CD4-positive, alpha-beta T cell treated with Interleukin-12 subunit alpha and Interleukin-12 subunit beta, for 1 hour (primary cell): ENCODE data around the gene SPEF2.

Source experiments
- DNase-seq: peaks from one replicate; pipeline ENCODE4 v3.0.0-alpha.2; 2020

Gene SPEF2, protein sequence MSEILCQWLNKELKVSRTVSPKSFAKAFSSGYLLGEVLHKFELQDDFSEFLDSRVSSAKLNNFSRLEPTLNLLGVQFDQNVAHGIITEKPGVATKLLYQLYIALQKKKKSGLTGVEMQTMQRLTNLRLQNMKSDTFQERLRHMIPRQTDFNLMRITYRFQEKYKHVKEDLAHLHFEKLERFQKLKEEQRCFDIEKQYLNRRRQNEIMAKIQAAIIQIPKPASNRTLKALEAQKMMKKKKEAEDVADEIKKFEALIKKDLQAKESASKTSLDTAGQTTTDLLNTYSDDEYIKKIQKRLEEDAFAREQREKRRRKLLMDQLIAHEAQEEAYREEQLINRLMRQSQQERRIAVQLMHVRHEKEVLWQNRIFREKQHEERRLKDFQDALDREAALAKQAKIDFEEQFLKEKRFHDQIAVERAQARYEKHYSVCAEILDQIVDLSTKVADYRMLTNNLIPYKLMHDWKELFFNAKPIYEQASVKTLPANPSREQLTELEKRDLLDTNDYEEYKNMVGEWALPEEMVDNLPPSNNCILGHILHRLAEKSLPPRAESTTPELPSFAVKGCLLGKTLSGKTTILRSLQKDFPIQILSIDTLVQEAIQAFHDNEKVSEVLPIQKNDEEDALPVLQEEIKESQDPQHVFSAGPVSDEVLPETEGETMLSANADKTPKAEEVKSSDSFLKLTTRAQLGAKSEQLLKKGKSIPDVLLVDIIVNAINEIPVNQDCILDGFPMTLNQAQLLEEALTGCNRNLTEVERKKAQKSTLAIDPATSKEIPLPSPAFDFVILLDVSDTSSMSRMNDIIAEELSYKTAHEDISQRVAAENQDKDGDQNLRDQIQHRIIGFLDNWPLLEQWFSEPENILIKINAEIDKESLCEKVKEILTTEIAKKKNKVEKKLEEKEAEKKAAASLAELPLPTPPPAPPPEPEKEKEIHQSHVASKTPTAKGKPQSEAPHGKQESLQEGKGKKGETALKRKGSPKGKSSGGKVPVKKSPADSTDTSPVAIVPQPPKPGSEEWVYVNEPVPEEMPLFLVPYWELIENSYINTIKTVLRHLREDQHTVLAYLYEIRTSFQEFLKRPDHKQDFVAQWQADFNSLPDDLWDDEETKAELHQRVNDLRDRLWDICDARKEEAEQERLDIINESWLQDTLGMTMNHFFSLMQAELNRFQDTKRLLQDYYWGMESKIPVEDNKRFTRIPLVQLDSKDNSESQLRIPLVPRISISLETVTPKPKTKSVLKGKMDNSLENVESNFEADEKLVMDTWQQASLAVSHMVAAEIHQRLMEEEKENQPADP (N-terminal part only)

DNA sequence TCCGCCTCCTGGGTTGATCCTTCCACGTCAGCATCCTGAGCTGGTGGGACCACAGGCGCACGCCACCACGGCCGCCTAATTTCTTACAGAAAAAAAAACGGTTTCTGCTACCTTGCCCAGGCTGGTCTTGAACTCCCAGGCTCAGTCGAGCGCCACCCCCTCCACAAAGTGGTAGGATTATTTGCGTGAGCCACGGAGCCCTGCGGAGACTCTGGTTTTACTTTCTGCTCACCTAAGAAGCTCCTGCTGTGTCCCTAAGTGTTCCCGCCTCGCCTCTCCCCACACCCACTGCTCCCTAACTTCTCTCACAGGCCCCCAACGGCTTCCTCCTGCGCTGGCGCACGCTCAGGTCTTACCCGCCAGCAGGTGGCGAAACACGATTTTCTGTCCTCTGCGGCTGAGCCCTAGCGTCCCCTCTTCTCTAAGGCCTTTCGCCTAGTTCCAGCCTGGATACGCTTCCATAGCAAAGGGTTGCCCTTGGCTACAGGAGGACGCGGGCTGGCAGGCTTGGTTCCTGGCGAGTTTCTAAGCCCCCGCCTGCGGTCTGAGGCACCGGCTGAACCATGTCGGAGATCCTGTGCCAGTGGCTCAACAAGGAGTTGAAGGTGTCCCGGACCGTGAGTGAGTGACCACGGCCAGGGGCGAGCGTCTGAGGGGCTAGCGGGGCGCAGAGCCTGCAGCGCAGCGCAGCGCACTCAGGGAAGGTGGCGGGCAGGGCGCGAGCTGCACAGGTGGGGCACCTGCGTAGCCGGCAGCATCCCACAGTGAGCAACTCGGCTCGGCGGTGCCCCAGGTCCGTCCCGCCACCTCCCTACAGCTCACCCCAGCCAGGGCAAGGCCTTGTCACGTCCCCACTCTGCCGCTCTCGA is at the start of gene SPEF2:
Gene SPEF2 (plus strand): TSS at position 429 of the 869 bp plus-strand sequence. CDS start 135 bp downstream, at position 564.
- DNase-seq: peak; percentile 82

DNA sequence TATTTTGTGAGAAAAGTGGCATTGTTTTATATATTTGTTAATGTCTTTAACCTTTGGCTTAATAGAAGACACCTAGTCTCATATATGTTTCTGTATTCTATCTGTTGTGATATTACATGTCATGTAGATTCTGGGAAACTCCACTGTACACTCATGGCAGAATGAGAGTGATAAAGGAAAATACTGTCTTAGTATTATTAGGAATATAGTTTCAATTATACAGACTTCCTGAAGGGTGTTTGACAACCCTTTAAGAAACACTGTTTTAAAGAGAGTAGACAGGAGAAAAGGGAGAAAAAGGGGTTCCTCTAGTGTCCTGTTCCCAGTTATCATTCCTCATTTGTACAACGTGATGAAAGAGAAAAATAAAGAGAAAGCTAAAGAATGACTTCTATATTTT is 42.1 kb upstream of the SPEF2 start:
- DNase-seq: no peak

DNA sequence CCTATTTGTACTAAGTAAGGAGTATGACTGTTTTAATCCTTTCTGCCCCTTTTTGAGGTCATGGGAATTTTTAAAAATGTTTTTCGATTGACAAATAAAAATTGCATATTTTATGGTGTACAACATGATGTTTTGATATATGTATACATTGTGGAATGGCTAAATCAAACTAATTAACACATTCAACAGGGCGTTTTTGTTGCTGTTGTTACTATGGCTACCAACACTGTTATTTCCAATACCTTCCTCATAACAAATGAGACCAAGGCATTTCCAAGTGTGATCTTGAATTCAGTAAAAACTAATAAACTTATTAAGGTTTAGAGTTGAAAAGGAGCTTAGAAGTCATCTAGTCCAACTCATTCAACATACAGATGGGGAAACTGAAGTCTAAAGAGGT is 30.2 kb upstream of the SPEF2 start:
- no peak for DNase-seq

DNA sequence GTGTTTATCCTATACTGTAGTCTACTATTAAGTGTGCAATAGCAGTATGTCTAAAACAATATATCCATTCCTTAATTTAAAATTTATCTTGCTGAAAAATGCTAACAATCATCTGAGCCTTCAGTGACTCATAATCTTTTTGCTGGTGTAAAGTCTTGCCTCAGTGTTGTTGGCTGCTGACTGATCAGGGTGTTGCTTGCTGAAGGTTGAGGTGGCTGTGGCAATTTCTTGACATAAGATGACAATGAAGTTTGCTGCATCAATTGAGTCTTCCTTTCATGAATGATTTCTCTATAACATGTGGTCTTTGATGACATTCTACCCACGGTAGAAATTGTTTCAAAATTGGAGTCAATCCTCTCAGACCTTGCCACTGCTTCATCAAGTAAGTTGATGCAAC is 24.3 kb upstream of the SPEF2 start:
- no peak for DNase-seq

DNA sequence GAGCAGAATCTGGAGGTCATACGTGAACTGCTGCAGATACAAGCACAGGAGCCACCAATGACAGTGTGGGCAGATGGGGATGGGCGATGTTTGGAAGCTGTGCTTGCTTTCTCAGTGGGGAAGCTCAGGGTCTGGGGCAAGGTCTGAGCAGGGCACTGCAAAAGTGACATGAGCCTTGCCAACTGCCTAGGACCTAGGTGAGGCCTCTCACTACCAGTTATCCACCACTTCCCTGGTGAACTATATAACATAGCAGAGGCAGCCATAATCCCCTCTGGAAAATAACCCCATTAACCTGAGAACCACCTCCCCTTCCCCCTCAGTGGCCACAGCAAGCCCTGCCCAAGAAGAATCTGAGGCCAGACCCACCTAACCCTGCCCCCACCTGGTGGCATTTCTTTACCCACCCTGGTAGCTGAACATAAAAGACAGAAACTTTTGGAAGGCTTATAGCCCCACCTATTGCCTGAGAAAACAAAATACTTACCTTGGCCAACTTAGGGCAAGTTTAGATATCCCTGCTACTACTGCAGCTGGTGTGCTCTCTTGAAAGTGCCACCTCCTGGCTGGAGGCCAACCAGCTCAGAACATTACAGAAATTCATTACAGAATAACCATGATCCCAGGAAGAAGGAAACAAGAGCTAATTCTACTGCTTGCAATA is 18.8 kb upstream of the SPEF2 start:
- no peak for DNase-seq

DNA sequence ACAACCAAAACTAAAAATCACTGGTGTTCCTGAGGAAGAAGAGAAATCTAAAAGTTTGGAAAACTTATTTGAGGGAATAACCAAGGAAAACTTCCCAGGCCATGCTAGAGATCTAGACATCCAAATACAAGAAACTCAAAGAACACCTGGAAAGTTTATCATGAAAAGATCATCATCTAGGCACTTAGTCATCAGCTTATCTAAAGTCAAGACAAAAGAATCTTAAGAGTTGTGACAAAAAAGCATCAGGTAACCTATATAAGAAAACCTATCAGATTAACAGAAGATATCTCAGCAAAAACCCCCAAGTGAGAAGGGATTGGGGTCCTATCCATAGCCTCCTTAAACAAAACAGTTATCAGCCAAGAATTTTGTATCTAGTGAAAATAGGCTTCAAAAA is 17.1 kb upstream of the SPEF2 start:
- DNase-seq: no peak

DNA sequence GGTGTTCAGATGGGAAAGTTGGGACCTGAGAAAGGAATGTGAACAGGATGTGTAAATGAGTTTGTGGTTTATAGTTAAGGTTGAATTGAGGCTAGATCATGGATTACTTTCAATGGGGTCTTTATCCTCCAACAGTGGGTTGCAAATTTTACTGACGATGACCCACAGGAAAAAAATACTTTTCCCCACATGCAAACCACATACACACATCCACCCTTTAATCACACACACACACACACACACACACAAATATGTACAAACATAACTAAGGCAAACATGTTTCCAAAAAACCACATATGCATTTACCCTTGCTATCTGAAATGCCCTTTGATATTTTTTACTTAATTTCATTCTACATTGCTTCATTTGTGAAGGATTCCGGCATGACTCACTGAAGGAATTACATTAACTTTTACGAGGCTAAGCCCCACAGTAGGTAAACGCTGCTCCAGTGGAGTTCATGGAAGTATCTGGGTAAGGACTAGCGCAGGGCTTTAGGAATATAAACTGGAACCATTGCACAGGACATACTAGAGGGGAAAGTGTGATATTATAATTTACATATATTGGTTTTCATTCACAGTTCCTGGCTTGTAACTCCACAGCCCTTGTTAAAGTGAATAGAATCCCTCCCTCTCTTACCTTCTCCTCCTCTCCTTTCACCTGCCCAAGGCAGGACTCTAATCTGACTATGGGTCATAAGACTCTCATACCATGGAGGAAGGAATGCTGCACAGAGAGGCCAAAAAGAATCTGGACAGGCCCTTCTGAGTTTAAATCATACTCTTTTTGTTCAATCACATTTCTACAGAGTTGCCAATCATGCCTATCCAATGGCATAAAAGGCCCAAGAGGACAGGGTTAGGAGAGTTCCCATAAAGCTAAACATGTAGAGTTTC is 8.5 kb upstream of the SPEF2 start:
- no peak for DNase-seq

DNA sequence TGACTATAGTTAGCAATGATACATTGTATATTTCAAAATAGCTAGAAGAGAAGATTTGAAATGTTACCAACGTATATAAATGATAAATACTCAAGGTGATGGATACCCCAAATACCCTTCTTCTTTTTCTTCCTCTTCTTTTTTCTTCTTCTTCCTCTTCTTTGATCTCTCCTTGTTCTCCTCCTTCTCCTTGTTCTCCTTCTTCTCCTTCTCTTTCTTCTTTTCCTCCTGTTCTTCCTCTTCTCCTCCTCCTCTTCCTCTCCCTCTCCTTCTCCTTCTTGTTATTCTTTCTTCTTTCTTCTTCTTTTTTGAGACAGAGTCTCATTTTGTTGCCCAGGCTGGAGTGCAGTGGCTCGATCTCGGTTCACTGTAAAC is 616 bp upstream of the SPEF2 start:
- DNase-seq: no peak

DNA sequence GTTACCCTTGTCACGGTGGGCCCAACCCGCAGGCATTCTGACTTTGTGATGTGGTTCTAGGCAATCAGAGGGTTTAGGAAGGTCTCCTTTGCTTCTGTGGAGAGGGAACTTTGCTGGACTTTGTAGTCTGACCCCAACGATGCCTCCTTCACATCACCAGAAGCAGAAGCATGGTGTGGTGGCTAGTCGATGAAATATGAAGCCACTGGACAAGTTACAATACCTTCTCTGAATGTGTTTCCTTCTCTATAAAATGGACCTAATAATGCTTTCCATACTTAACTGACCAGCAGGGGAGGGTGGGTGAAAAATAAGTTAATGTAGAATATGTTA is 607 bp downstream of the SPEF2 start:
- no peak for DNase-seq

DNA sequence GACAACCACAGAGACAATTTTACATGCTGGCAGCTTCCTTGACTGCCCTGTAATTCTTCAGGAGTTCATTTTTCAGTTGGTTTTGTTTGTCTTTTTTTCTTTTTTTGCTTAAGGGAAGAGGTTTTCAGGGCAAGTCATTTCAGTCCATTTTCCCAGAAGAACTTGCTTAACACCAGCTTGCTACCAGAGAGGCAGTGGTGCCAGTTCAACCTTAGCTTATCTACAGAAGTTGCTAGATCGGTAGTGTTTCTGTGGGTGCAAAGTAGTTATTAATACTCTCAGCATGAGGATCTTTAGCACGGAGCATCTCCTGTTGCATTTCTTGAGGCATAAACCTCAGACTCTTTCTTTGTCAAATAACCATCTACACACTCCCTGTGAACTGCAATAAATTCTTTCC is 1.1 kb downstream of the SPEF2 start:
- no peak for DNase-seq

DNA sequence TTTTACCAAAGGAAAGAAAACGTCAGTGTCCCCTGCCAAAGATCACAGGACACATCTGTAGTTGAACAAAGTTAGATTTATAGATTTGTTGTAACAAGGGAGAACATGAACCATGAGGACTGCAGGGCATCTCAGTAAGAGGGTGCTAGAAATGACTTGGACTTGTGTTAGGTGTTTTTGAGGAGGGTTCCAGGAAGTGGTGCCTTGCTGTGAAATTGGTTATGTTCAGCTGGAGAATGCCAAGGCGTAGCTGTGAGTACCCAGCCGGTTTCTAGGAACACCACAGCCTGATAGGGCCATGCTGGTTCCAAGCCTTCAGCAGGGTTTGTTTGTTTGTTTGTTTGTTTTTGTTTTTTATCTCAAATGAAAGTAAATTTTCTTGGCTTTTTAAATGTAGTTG is 5.3 kb downstream of the SPEF2 start:
- DNase-seq: no peak

DNA sequence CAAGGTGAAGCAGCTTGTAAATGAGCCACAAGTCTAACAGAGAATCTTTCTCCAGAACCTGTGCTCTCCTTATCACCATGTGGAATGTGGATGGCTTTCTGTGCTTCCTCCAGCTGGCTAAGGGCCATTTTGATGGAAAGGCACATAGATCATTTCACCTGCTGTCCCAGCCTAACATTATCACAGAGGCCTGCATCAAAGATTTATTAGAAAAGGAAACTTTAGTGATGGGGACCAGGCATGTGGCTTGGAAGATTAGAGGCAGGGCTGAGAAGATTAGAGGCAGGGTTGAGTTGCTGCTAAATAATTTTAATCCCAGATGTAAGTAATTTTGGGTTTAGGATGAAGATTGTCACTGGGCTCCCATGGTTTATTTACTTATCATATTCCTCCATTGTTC is 6.3 kb downstream of the SPEF2 start:
- DNase-seq: no peak

DNA sequence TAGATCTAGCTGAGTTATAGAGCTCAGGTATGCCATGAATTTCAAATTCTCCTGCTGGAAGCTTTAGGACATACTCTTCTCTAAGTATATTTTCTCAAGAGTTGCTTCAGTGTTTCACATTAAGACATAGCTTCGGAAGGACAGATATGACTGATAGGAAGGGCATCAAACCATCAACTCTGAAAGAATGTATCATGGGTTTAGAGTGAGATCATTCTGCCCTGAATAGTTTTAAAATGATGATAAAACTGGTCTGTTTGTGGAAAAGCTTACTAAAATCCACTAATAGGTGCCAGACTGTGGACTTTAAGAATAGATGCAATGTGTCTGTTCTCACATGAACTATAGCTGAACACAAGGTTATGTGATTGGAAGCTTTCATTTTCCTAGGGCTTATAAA is 8.4 kb downstream of the SPEF2 start:
- DNase-seq: no peak

DNA sequence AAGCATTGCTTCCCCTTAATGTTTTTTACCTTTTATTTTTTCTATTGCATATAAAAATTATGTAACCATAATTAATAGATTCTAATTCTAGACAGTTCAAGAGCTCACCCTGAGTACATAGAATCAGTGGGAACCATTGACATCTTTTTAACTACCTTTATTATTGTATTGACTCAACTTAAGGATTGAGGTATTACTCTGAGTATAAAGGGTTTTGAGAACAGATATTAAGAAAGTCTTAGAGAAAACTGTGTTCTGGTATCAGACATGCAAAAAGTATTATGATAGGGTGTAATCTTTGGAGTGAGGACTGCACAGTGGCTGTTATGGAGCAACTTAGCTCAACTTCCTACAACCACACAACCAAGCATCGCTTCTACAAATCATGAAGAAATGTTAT is 8.9 kb downstream of the SPEF2 start:
- DNase-seq: no peak

DNA sequence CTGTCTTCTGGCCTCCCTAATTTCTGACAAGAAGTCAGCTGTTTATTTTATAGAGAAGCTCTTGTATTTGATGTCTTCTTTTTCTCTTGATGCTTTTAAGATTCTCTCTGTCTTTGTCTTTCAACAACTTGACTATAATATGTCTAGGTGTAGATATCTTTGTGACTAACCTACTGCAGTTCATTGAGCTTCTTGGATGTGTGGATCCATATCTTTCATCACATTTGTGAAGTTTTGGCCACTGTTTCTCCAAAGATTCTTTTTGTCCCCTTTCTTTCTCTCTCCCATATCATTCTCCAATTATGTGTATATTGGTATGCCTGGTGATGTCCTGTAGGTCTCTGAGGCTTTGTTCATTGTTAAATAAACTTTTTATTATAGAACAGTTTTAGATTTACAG is 16.7 kb downstream of the SPEF2 start:
- DNase-seq: no peak

DNA sequence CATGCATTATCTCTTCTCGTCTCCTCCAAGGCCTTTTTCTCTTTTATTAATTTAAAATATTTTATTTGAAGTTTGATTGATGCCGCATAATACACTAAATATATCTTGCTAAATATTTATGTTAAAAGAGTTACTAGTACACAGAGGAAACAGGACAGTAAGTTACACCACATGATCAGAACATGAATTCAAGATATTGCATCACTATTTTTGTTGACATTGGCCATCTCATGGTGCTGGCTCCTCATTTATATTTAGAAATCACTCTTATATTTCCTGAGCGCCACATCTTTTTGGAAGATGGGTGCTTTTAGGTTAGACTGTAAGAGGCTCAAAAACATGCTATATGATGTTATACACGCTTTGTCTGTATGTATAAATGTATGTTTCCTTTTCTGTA is 23.0 kb downstream of the SPEF2 start:
- DNase-seq: no peak

DNA sequence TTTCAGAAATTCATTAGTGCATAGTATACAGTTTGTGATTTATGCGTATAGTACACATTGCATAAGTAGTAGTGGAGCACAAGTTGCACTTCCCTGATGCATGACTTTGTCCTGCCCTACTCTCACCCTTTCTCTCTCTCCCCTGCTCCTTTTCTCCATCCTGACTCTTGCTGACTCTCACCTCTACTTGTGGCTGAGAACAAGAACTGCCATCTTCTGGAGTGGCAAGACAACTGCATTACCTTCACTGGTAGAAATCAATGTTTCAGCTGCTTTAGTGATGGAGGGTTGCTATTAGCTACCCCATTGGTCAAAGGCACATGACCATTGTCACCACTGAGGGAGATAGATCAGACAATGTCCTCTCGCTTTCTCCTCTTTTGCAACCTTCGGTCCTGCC is 26.9 kb downstream of the SPEF2 start:
- no peak for DNase-seq

DNA sequence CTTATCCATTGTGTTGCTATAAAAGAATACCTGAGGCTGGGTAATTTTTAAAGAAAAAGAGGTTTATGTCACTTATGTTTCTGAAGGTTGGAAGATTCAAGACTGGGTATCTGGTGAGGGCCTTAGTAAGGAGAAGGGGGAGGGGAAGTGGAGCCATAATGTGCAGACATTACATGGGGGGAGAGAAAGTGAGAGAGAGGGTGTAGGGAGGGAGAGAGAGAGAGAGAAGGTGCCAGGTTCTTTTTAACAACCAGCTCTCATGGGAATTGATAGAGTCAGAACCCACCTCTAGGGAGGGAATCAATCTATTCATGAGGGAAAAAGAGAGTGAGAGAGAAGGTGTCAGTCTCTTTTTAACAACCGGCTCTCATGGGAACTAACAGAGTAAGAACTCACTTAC is 29.5 kb downstream of the SPEF2 start:
- no peak for DNase-seq

DNA sequence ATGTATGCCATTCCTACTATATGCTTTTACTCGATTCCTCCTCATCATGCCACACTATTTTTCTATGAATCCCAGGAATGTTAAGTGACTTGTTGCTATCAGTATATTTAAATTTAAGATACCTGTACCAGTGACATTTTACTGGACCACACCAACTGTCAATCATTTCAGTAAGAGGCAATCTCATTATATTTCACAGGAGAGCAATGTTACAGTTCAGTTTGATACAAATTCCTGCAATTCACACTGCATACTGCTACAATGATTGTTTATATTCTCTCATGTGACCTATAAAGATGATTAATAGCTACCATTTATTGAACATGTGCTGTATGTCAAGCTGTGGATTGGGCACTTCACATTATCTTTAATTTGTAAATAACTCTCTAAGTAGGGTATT is 30.0 kb downstream of the SPEF2 start:
- DNase-seq: no peak

DNA sequence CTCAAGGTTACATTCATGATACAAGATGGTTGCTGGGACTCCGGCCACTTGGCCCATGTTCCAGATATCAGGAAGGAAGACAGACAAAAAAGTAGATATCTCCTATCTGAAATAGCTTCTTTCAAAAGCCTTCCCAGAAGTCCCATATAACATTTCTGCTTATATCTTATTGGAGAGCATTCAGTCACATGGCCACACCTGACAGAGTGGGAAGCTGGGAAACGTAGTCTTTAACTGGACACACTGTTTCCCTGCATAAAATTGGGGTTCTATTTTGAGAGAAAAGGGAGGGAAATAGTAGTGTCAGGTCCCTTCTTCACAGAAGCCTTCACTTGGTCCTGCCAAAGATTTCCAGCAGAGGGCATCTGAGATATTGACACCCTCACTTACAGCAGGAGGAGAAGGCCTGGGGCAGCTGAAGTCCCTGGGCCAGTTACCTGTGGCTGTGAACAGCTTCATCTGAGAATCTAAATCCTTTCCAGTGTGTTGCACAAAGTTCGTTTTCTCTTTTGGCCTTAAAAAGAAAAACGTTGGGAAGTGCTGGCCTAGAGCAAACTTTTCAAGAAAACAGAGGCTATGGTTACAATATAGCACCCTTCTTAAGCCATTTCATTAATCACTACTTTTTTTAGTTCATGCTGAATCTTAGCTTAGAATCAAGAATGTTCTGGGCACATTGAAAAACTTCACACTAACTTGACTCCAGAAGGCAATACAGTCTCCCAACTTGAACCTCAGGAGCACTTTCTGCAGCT is 33.5 kb downstream of the SPEF2 start:
- peak; percentile 72 for DNase-seq
